Thyroid gland (tissue), 4 donors: Measurements from ENCODE around the gene HSPB7. TPM values are rescaled to one million over a fixed set of nuclear protein-coding genes. Genes with fewer than 3 reads are reported as not detected.

Experiments used
- DNase-seq, 2 donors: peaks; one replicate each; pipeline ENCODE4 v3.0.0-alpha.2; 2019
- H3K27ac ChIP-seq, 3 donors: fragments of 200-600 bp; sonication (generic); 1 replicate in 2 of 3; 2 replicates in 1 of 3; pipeline ENCODE4 v1.5.1; 2016 to 2019; ENCODE audit warnings: mild to moderate bottlenecking in 1 of 3, moderate library complexity in 1 of 3
- H3K27me3 ChIP-seq: fragments of 200-600 bp; sonication (generic); one replicate; pipeline ENCODE4 v1.5.1; 2019
- H3K36me3 ChIP-seq, 2 donors: fragments of 200-600 bp; sonication (generic); one replicate each; pipeline ENCODE4 v1.5.1; 2016 to 2019
- H3K4me1 ChIP-seq, 2 donors: fragments of 200-600 bp; sonication (generic); one replicate each; pipeline ENCODE4 v1.5.1; 2017 to 2019
- H3K4me3 ChIP-seq, 3 donors: fragments of 200-600 bp; sonication (generic); replicated peaks in 1 of 3; 1 replicate in 2 of 3; 2 replicates in 1 of 3; pipeline ENCODE4 v1.5.1; 2016; ENCODE audit warnings: mild to moderate bottlenecking in 1 of 3
- H3K9me3 ChIP-seq: fragments of 200-600 bp; sonication (generic); one replicate; pipeline ENCODE4 v1.5.1; 2017
- CTCF ChIP-seq, 6 experiments: fragments of 200-600 bp in 3 of 6; fragments of 450-650 bp in 3 of 6; sonication (generic) in 3 of 6; IDR thresholded peaks; one replicate each; pipeline ENCODE4 v1.5.1; 2016 to 2019; ENCODE audit warnings: antibody characterized with exemption in 6 of 6, mild to moderate bottlenecking in 2 of 6, inconsistent platforms in 1 of 6, moderate library complexity in 1 of 6
- POLR2A ChIP-seq, 2 donors: fragments of 450-650 bp; IDR thresholded peaks; one replicate each; pipeline ENCODE4 v1.6.1; 2017; ENCODE audit warnings: antibody characterized with exemption in 2 of 2, mild to moderate bottlenecking in 2 of 2, moderate library complexity in 1 of 2
- WGBS, 2 donors: methylation state at CpG; one replicate each; pipeline ENCODE4 v1.1.5; 2017; 5-methylcytosine and 5-hydroxymethylcytosine counted together
- intact Hi-C: fragments of 100-400 bp; cut with DNase I; formaldehyde crosslinking; loops from one replicate; pipeline ENCODE4 v1.15.1; 2023
- total RNA-seq, 4 donors: library from RNA; depleted of rRNA; stranded (reverse); fragments of >200 nt; gene quantifications; one replicate each; pipeline ENCODE4 v1.2.3, GENCODE V29; 2016

HSPB7 gene
- total RNA-seq, 4 donors from 2014 or later, result 0.81 to 9.0 (median 2.9) TPM

- Histone ChIP-seq H3K4me1 (no peaks in the 10 kb centered on the region), H3K9me3 (no peaks in the 10 kb centered on the region), H3K4me3 (no peak overlapping the region), H3K27ac (no peak overlapping the region), H3K36me3 (no peaks in the 10 kb centered on the region), H3K27me3 (no peaks in the 10 kb centered on the region)
- 91 to 95% methylated on average over 3 to 6 of the region's 15 CpGs for WGBS, 2 donors
- TF ChIP-seq CTCF (IDR thresholded peaks at IDR 0.05) (no peak), POLR2A (IDR thresholded peaks at IDR 0.05) (no peak)
- intact Hi-C loops, result no loop called here
- no peak for DNase-seq
Measured at GRCh38 chr1:15993666-15994065, 24.2 kb downstream of the HSPB7 start.

GRCh38 chr1:15992582-15993500 lies 25.0 kb downstream of the HSPB7 start:
- no peak for DNase-seq
- H3K4me1 ChIP-seq, result no peaks in the 10 kb centered on the region
- no peak for TF ChIP-seq CTCF (IDR thresholded peaks at IDR 0.05)
- no peak for TF ChIP-seq POLR2A (IDR thresholded peaks at IDR 0.05)

GRCh38 chr1:15992187-15992553 lies 25.7 kb downstream of the HSPB7 start:
- 93 to 97% methylated on average over 6 to 7 of the region's 7 CpGs for WGBS, 2 donors
- H3K36me3 ChIP-seq, result no peaks in the 10 kb centered on the region
- H3K27me3 ChIP-seq, result no peaks in the 10 kb centered on the region
- H3K9me3 ChIP-seq, result no peaks in the 10 kb centered on the region
- intact Hi-C loops, result no loop called here
- no peak overlapping the region for H3K27ac ChIP-seq
- no peak for TF ChIP-seq CTCF (IDR thresholded peaks at IDR 0.05)
- TF ChIP-seq POLR2A (IDR thresholded peaks at IDR 0.05), result no peak
- DNase-seq, result no peak
- no peaks in the 10 kb centered on the region for H3K4me1 ChIP-seq
- H3K4me3 ChIP-seq, result no peak overlapping the region

More at GRCh38 chr1:15992582-15993500, 25.0 kb downstream of the HSPB7 start:
- no peaks in the 10 kb centered on the region for H3K9me3 ChIP-seq
- no peak overlapping the region for H3K27ac ChIP-seq
- whole genome bisulfite sequencing, 2 donors, result 82 to 84% methylated on average over 11 to 12 of the region's 17 CpGs
- no peak overlapping the region for H3K4me3 ChIP-seq
- no peaks in the 10 kb centered on the region for H3K36me3 ChIP-seq
- no peaks in the 10 kb centered on the region for H3K27me3 ChIP-seq
- intact Hi-C loops, result no loop called here

- H3K36me3 ChIP-seq, result no peaks in the 10 kb centered on the region
- no peak overlapping the region for H3K27ac ChIP-seq
- 89 to 91% methylated on average over 6 to 10 of the region's 11 CpGs for WGBS, 2 donors
- TF ChIP-seq POLR2A (IDR thresholded peaks at IDR 0.05), result no peak
- no peak for TF ChIP-seq CTCF (IDR thresholded peaks at IDR 0.05)
- H3K4me1 ChIP-seq, result no peaks in the 10 kb centered on the region
- H3K27me3 ChIP-seq, result no peaks in the 10 kb centered on the region
- DNase-seq, result no peak
- no peaks in the 10 kb centered on the region for H3K9me3 ChIP-seq
- intact Hi-C loops, result no loop called here
- H3K4me3 ChIP-seq, result no peak overlapping the region
Measured at GRCh38 chr1:15991427-15992186, 26.2 kb downstream of the HSPB7 start.

- no peaks in the 10 kb centered on the region for H3K4me1 ChIP-seq
- 78 to 82% methylated on average over 3 to 9 of the region's 9 CpGs for WGBS, 2 donors
- TF ChIP-seq POLR2A (IDR thresholded peaks at IDR 0.05) (no peak), CTCF (IDR thresholded peaks at IDR 0.05) (no peak)
- no peaks in the 10 kb centered on the region for H3K27me3 ChIP-seq
- no peak overlapping the region for H3K27ac ChIP-seq
- H3K9me3 ChIP-seq, result no peaks in the 10 kb centered on the region
- H3K4me3 ChIP-seq, result no peak overlapping the region
- no peaks in the 10 kb centered on the region for H3K36me3 ChIP-seq
- no peak for DNase-seq
- intact Hi-C loops, result no loop called here
Measured at GRCh38 chr1:15989776-15990175, 28.1 kb downstream of the HSPB7 start.
